AG08395 (cell line): Measurements from ENCODE around the gene SHC3.

Experiments used
- DNase-seq: peaks from one replicate; pipeline ENCODE4 v3.0.0; 2012; ENCODE audit warnings: mixed read lengths, low spot score

SHC3 gene

GRCh38 chr9:89185980-89186379, 7.4 kb upstream of the SHC3 start:
- peak; percentile 25 for DNase-seq

- DNase-seq, result no peak
Observed at GRCh38 chr9:89183146-89183545, 4.5 kb upstream of the SHC3 start.

DNA sequence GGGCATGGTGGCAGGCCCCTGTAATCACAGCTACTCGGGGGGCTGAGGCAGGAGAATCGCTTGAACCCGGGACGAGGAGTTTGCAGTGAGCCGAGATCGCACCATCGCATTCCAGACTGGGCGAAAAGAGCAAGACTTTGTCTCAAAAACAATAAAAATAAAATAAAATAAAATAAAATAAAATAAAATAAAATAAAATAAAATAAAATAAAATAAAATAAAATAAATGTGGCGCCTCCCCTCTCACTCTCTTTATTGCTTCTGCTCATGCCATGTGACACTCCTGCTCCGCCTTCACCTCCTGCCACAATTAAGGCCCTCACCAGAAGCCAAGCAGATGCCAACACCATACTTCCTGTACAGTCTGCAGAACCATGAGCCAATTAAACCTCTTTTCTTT, 3.8 kb upstream of the SHC3 start:
- no peak for DNase-seq

DNA sequence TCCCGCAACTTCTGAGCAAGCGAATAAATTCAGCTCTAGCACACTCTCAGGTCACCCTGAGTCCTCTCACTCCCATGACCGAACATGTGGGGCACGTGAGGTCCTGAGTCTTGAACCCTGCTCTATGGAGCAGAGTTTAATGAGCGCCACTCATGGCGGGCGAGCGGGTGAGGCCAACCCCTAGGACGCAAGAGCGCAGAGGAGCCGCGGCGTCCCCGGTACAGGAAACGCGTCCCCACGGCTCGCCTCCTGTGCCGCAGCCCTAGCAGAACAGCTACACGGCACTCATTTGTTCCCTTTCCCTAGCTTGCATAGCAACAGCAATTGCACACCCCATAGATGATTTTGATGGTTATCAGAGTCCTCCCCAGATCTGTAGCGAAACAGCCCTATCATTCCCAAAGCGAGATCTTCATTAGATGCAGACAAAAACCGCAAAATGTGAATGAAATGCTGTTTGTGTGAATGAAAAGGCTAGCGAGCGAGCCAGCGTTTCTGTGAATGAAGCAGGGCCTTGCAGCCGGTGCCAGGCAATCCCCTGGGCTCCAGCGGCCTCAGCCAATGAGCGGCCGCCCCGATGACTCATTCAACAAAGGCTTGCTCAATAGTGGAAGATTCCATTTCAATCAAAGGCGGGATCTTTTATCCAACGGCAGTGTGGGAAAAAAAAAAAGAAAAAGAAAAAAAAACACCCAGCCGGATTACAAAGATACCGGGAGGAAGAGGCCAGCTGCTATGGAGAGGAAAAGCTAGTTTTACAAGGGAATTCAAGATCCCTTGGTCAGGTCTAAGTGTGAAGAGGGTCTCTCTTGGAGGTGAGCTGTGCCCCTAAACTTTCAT, 1.5 kb upstream of the SHC3 start:
- peak; percentile 96 for DNase-seq

- DNase-seq, result no peak
Observed at GRCh38 chr9:89179540-89179894, 899 bp upstream of the SHC3 start.

DNA sequence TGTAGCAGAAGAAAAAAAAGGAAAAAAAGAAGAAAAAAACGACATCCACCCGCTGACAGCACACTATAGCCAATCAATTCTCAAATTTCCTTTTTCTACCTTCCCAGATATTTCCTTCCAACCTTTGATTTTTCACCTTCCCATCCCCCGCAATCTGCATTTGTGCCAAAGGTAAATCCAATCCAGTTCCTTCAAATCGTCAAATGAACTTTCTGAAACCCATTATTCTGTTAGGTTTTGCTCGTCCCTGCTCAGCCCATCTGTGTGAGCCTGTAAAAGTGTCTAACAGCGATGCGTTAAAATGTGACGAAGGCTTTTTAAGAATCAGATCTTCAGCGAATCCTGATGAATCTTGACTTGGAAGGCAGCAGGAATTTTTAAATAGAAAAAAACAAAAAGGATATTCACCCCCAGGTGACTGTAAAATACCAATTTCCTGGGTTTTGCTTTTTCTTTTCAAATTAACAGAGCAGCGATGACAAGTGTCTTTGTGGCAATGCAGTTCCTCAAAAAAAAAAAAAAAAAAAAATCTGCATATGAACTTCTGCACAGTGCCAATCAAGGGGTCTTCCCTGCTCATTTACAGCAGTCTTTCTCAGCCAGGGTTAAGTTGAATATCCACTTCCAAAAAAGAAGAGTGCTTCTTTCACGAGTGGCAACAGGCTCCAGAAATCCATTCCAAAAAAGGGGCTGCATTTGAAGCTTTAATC, 367 bp upstream of the SHC3 start:
- DNase-seq, result no peak

- no peak for DNase-seq
Observed at GRCh38 chr9:89177012-89177943, 1.3 kb downstream of the SHC3 start.

GRCh38 chr9:89175828-89176261, 2.8 kb downstream of the SHC3 start:
- DNase-seq, result no peak

GRCh38 chr9:89174291-89174690, 4.3 kb downstream of the SHC3 start:
- DNase-seq, result no peak

DNA sequence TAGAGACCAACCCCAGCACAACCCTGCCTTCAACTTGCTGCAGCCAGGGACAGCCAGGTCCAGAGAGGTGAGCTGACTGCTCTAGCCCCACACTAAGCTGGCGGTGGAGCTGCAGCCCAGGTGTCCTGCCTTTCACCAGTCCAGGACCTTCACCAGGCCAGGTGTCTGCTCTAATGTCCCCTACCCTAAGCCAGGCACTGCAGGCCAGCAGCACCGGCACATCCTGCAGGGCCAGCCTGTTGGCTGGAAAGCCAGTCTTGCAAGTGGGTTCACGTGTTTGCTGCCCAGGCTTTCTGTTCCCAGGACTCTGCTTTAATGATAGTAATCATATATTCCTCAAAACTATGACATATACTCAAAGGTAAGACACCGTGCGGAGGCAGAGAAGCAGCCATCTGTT, 5.5 kb downstream of the SHC3 start:
- DNase-seq, result no peak

- DNase-seq, result no peak
Observed at GRCh38 chr9:89172398-89172797, 6.2 kb downstream of the SHC3 start.

DNA sequence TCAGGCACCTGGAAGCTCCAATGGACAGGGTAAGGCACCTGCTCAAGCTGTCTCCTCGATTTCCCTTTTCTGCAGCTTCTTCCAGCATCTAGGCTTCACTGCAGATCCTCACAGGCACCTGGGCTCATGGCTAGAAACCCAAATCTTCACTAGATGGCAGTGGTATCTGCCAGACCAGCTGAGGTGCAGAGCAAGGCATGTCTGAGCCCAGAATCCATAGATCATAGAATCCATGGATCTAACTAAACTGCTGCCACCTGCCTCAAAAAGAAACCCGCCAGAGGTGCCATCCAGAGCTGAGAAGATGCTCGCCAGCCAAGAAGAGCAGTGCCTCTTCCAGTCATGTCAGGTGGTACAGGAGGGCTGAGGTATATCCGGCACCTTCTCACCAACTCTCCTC, 6.9 kb downstream of the SHC3 start:
- DNase-seq, result no peak

- DNase-seq, result no peak
Observed at GRCh38 chr9:89171231-89171630, 7.4 kb downstream of the SHC3 start.

- DNase-seq, result no peak
Observed at GRCh38 chr9:89168901-89169813, 9.5 kb downstream of the SHC3 start.

- DNase-seq, result no peak
Observed at GRCh38 chr9:89167788-89168187, 10.8 kb downstream of the SHC3 start.

DNA sequence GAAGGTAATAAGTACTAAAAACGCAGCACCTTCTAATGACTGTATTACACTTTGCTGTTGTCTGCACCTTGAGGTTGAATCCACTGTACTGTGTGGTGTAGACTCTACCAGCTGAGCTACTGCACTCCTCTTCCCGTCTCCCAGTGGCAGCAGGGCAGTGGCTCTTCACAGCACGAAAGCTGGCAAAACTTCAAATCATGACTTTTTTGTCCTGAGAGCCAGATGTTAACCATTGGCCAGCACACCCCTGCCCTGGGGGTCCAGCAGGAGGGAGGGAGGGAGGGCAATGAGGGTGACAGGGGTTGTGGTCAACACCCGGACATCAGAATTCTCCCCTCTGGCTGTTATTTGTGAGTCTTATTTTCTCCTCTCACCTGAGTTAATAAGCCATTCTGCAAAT, 11.8 kb downstream of the SHC3 start:
- DNase-seq, result no peak

DNA sequence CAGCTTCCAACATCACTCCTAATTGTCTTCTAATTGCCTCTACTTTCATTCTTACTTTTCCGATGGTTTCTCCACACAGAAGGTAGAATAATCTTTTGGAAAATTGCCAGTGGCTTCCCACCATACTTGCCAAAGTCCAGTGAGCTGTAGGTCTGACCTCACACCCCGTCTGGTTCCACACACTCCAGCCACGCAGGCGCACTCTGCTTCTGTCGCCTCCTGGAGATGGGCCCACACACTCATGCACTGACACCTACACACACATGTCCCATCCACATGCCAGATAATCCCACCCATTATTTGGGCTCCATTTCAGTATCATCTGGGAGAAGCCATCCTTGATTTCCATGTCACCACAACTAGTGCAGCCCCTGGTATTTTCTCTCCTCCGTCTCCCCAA, 12.7 kb downstream of the SHC3 start:
- no peak for DNase-seq

DNA sequence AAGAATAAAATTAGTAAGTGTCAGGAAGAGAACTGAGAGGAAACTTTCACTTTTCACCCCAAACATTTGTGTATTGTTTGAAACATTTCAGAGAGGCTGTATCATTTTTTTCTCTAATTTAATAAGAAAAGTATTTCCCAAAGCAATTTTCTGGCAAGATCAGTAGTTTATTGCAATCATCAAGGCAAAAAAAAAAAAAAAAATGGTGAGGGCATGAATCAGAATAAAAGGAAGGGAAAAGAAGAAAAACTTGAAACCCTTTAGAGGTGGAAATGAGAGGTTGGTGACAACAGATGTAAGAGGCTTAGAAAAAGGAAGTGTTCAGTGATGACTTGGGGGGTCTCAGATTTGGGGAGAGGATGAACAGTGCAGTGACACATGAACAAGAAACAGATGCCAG, 13.3 kb downstream of the SHC3 start:
- no peak for DNase-seq

GRCh38 chr9:89161221-89161620, 17.4 kb downstream of the SHC3 start:
- DNase-seq, result no peak

DNA sequence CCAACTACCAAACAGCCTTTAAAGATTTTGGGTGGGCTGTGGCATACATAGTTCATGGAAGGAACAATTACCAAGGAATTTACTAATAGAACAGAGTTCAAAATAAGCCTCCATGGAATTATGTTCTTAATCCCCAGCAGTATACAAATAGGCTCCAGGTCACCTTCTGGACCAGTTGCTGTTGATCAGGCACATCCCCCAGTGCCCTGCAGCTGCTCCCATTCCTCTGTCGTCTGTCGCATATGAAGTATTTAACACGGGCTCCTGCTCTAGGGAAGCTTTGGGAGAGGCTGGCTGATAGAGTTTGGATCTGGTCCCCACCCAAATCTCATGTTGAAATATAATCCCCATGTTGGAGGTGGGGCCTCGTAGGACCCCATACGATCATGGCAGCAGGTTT, 17.8 kb downstream of the SHC3 start:
- no peak for DNase-seq

DNA sequence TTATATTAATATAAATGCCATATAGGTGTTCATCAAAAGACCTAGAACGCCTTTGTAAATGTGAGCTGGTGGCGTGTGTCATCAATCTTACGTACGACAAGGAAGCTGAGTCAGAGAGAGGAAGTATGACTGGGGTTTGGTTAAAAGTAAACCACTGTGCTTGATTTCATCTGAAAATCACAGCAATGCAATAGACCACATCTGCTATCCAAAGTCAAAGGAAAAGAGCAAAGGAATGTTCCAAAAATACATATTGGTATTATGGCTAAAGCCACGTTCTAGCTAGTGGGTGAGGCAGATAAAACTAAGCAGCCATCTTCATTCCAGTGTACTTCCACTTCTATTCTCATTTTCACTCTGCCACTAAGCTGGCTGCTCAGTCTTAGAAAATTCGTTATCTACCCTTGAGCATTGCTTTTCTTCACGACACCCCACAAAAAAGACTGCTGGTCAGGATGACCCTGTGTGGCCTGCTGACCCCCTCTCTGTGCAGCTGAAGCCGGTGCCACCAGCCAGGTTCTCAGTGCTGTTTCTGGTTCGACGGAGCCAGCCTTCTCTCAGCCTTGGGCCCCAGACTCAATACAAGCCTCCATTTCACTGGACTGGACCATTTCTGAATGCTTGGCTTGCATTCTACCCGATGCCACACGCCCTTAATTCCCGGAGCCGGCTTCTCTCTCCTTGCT, 23.8 kb downstream of the SHC3 start:
- DNase-seq, result peak; percentile 70
